BLaER1 treated with 17β-estradiol and CSF1 and Interleukin-3, amounts not matched to agents 10 nM and 100 nM (cell line): ENCODE data around the gene NGFR.

Experiments used
- H3K27ac ChIP-seq, 11 experiments: shearing (Covaris generic); formaldehyde crosslinking; 2 replicates each; pipeline ENCODE4 v1.8.1; 2022
- H3K27me3 ChIP-seq, 11 experiments: shearing (Covaris generic); formaldehyde crosslinking; 2 replicates each; pipeline ENCODE4 v1.8.1; 2022
- H3K36me3 ChIP-seq, 11 experiments: shearing (Covaris generic); formaldehyde crosslinking; 2 replicates each; pipeline ENCODE4 v1.8.1; 2022
- H3K4me1 ChIP-seq, 10 experiments: shearing (Covaris generic); formaldehyde crosslinking; 2 replicates each; pipeline ENCODE4 v1.8.1; 2022
- H3K4me2 ChIP-seq, 11 experiments: shearing (Covaris generic); formaldehyde crosslinking; 2 replicates each; pipeline ENCODE4 v1.8.1; 2022
- H3K4me3 ChIP-seq, 10 experiments: shearing (Covaris generic); formaldehyde crosslinking; 2 replicates each; pipeline ENCODE4 v1.8.1; 2022
- H3K9ac ChIP-seq, 11 experiments: shearing (Covaris generic); formaldehyde crosslinking; 2 replicates each; pipeline ENCODE4 v1.8.1; 2022
- H3K9me3 ChIP-seq, 11 experiments: shearing (Covaris generic); formaldehyde crosslinking; replicated peaks in 1 of 11; 2 replicates each; pipeline ENCODE4 v1.8.1; 2022
- H4K20me1 ChIP-seq, 11 experiments: shearing (Covaris generic); formaldehyde crosslinking; 2 replicates each; pipeline ENCODE4 v1.8.1; 2022
- Cebpa-rat ChIP-seq, 11 experiments: shearing (Covaris generic); IDR thresholded peaks; 2 replicates each; pipeline ENCODE4 v1.8.1; 2022

Gene NGFR

GRCh38 chr17:49527927-49528651 is 33.0 kb downstream of the NGFR start:
- H3K4me1 ChIP-seq, result peaks cover 6 to 16% (median 14%) of the 10 kb centered on the region in 10 experiments
- H3K4me2 ChIP-seq, result no peak overlapping the region
- H3K9me3 ChIP-seq, result no peaks in the 10 kb centered on the region
- no peak for TF ChIP-seq Cebpa-rat (IDR thresholded peaks at IDR 0.05)
- H4K20me1 ChIP-seq, result no peaks in the 10 kb centered on the region; a peak in 1 of 22 replicates
- H3K4me3 ChIP-seq, result no peak overlapping the region
- no peaks in the 10 kb centered on the region for H3K36me3 ChIP-seq
- H3K27me3 ChIP-seq, result peaks cover 0 to 17% (median 0%) of the 10 kb centered on the region in 11 experiments; a peak in 4 of 22 replicates
- no peak overlapping the region for H3K9ac ChIP-seq
- no peak overlapping the region for H3K27ac ChIP-seq

DNA sequence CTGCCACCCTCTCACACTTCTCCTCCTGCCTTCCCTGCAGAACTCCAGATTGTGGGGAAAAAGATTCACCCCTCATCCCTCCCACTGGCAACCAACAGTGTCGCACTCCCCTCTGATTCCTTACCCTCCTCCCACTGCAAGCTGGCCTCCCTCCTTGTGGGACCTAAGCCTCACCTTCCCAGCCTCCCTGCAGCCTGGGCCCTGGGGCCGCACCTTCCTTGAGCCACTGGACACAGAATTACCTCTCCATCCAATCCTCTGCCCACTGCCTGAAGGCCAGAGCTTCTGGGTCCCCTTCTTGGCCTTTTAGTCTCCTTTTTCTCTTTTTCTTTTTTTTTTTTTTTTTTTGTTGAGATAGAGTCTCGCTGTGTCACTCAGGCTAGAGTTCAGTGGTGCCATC is 33.9 kb downstream of the NGFR start:
- H3K27ac ChIP-seq, result no peak overlapping the region
- H3K9me3 ChIP-seq, result no peaks in the 10 kb centered on the region
- H3K4me1 ChIP-seq, result peaks cover 0 to 7% (median 5%) of the 10 kb centered on the region in 10 experiments; a peak in 18 of 20 replicates
- no peak overlapping the region for H3K9ac ChIP-seq
- no peak overlapping the region for H3K4me3 ChIP-seq
- no peaks in the 10 kb centered on the region for H3K36me3 ChIP-seq
- peaks cover 0 to 12% (median 0%) of the 10 kb centered on the region in 11 experiments; a peak in 3 of 22 replicates for H3K27me3 ChIP-seq
- no peak for TF ChIP-seq Cebpa-rat (IDR thresholded peaks at IDR 0.05)
- no peaks in the 10 kb centered on the region; a peak in 1 of 22 replicates for H4K20me1 ChIP-seq
- no peak overlapping the region for H3K4me2 ChIP-seq

DNA sequence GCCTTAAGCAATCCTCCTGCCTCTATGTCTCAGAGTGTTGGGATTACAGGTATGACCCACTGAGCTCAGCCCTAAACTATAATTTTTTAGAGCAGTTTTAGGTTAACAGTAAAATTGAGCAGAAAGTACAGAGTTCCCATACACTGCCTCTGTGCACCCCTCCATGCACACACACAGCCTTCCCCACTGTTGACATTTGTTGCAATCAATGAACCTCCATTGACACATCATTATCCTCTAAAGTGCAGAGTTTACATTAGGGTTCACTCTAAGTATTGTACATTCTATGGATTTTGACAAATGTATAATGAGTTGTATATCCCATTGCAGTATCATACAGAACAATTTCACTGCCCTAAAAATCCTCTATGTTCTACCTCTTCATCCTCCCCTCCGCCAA is 35.0 kb downstream of the NGFR start:
- TF ChIP-seq Cebpa-rat (IDR thresholded peaks at IDR 0.05), result no peak
- no peaks in the 10 kb centered on the region for H4K20me1 ChIP-seq
- no peak overlapping the region for H3K9ac ChIP-seq
- H3K27me3 ChIP-seq, result peaks cover 0 to 9% (median 0%) of the 10 kb centered on the region in 11 experiments; a peak in 1 of 22 replicates
- no peaks in the 10 kb centered on the region for H3K36me3 ChIP-seq
- no peak overlapping the region for H3K4me3 ChIP-seq
- H3K27ac ChIP-seq, result no peak overlapping the region
- no peak overlapping the region for H3K4me2 ChIP-seq
- no peaks in the 10 kb centered on the region for H3K9me3 ChIP-seq
- H3K4me1 ChIP-seq, result no peaks in the 10 kb centered on the region

DNA sequence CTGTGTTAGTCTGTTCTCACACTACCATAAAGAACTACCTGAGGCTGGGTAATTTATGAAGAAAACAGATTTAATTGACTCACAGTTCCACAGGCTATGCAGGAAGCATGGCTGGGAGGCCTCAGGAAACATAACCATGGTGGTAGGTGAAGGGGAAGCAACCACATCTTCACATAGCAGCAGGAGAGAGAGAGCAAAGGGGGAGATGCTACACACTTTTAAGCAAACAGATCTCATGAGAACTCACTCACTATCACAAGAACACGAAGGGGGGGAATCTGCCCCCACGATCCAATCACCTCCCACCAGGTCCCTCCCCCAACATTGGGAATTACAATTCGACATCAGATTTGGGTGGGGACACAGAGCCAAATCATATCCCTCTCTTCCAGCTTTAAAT is 48.8 kb downstream of the NGFR start:
- Histone ChIP-seq H4K20me1 (no peaks in the 10 kb centered on the region; a peak in 1 of 22 replicates), H3K4me2 (no peak overlapping the region), H3K9ac (no peak overlapping the region), H3K27ac (no peak overlapping the region), H3K4me3 (no peak overlapping the region), H3K9me3 (peaks cover 13 to 32% (median 22%) of the 10 kb centered on the region in 11 experiments), H3K27me3 (no peaks in the 10 kb centered on the region), H3K4me1 (peaks cover 0 to 20% (median 16%) of the 10 kb centered on the region in 10 experiments; a peak in 16 of 20 replicates), H3K36me3 (no peaks in the 10 kb centered on the region)
- TF ChIP-seq Cebpa-rat (IDR thresholded peaks at IDR 0.05), result no peak

GRCh38 chr17:49545007-49545660 is 50.0 kb downstream of the NGFR start:
- H3K4me1 ChIP-seq, result peaks cover 0 to 32% (median 28%) of the 10 kb centered on the region in 10 experiments; a peak in 16 of 20 replicates
- H4K20me1 ChIP-seq, result no peaks in the 10 kb centered on the region; a peak in 1 of 22 replicates
- TF ChIP-seq Cebpa-rat (IDR thresholded peaks at IDR 0.05), result no peak
- H3K9ac ChIP-seq, result no peak overlapping the region
- H3K4me3 ChIP-seq, result no peak overlapping the region
- no peak overlapping the region for H3K4me2 ChIP-seq
- no peak overlapping the region for H3K27ac ChIP-seq
- peaks cover 0 to 8% (median 0%) of the 10 kb centered on the region in 11 experiments; a peak in 2 of 22 replicates for H3K27me3 ChIP-seq
- peaks cover 11 to 32% (median 21%) of the 10 kb centered on the region in 11 experiments for H3K9me3 ChIP-seq
- H3K36me3 ChIP-seq, result no peaks in the 10 kb centered on the region

DNA sequence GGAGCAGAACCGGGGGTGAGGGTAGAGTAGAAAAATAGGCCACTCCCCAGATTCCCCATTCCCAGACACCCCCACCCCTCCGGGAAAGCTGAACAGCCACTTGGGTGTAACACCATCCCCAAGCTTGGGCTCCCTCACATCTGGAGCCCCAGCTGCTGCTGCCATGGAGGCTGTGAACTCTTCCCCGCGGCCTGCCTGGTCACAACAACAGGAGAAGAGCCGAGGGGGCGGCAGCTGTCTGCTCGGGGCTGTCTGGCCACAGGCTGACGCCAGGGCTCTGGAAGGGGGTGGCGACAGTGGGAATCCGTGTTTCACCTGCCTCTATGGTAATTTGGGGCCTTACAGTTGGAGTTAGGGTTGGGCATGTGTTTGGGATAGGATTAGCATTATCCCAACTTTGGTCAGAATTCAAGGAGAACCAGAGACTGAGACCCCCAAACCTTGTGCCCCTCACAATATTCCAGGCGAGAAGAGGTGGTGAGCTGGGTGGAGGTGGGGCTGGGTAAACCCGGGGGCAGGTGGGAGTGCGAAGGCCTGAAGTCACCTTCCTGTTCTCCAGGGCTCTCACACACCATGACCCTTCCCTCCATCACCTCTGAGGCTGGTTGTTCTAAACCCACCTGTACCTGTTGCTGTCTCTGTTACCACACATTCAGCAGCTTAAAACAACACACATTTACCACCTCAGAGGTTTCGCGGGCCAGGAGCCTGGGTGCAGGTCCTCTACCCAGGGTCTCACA is 50.9 kb downstream of the NGFR start:
- peaks cover 0 to 40% (median 35%) of the 10 kb centered on the region in 10 experiments; a peak in 16 of 20 replicates for H3K4me1 ChIP-seq
- H3K9ac ChIP-seq, result no peak overlapping the region
- H3K27ac ChIP-seq, result no peak overlapping the region
- peaks cover 11 to 26% (median 20%) of the 10 kb centered on the region in 11 experiments for H3K9me3 ChIP-seq
- no peak overlapping the region for H3K4me3 ChIP-seq
- no peak overlapping the region for H3K4me2 ChIP-seq
- no peaks in the 10 kb centered on the region; a peak in 1 of 22 replicates for H4K20me1 ChIP-seq
- H3K36me3 ChIP-seq, result no peaks in the 10 kb centered on the region
- no peak for TF ChIP-seq Cebpa-rat (IDR thresholded peaks at IDR 0.05)
- peaks cover 0 to 11% (median 0%) of the 10 kb centered on the region in 11 experiments; a peak in 2 of 22 replicates for H3K27me3 ChIP-seq

DNA sequence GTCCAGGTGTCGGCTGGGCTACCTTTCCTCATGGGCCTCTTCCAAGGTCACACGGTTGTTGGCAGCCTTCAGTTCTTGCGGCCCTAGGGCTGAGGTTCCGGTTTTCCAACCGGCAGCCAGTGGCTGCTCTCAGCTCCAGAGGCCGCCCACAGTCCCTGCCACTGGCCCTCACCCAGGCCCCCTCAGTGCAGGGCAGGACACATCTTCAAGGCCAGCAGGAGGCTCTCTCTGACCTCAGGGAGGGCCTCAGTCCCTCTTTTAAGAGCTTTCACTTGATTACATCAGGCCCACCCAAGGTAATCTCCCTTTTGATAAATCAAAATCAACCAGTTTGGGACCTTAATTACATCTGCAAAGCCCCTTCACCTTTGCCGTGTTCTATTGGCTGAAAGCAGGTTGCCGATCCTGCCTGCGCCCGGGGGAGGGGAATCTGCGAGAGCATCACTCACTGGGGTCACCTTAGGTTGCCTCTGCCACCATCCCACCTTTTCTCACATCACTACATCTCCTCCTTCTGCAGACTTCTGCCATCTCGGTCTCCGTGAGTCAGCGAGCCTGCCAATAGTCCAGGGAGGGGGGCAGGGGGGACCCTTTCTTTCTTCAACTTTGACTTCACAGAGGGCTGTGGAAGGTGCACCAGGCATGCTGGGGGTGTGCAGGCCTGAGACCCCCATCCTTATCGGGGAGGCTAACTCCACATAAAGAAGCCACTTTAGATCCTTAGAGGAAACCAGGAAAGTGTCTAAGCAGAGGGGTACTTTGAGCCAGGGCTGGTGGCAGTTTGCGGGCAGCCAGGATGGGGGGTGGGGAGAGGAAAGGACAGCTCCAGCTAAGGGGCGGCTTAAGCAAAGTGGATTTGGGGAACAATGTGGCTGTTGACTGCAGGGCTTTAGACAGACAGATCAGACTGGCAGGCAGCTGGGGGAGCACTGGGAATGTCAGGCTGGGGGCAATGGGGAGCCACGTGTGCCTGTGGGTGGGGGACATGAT is 51.7 kb downstream of the NGFR start:
- peaks cover 0 to 11% (median 0%) of the 10 kb centered on the region in 11 experiments; a peak in 2 of 22 replicates for H3K27me3 ChIP-seq
- peaks cover 0 to 46% (median 35%) of the 10 kb centered on the region in 10 experiments; a peak in 16 of 20 replicates for H3K4me1 ChIP-seq
- TF ChIP-seq Cebpa-rat (IDR thresholded peaks at IDR 0.05), result no peak
- no peak overlapping the region for H3K27ac ChIP-seq
- H4K20me1 ChIP-seq, result no peaks in the 10 kb centered on the region; a peak in 1 of 22 replicates
- H3K9ac ChIP-seq, result no peak overlapping the region
- H3K4me2 ChIP-seq, result peak overlapping the region in 2 of 11 experiments; percentile 79 to 83; a peak in 1 of 22 replicates
- peaks cover 11 to 20% (median 18%) of the 10 kb centered on the region in 11 experiments for H3K9me3 ChIP-seq
- H3K36me3 ChIP-seq, result no peaks in the 10 kb centered on the region
- H3K4me3 ChIP-seq, result no peak overlapping the region

DNA sequence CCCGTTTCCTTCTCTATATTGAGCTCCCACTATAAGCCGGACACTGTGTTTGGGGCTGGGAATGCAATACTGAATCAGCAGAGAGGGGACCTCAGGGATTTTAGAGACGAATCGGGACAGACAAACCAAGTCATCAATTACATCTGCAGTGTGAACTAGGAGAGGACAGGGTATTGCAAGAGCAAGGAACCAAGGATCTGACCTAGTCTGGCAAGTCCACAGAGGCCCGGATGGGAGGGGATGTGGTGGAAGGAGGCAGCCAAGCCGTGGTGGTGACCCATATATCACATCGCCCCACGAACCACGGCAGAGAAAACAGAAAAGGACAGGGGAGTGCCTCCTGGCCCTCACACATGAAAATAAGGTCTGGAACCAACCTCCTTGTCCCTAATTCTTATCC is 52.5 kb downstream of the NGFR start:
- Histone ChIP-seq H3K4me2 (peak overlapping the region in 8 of 11 experiments; percentile 42 to 83 (median 76); a peak in 15 of 22 replicates), H3K36me3 (no peaks in the 10 kb centered on the region), H3K9ac (peak overlapping the region in 2 of 11 experiments; percentile 19 to 41; a peak in 2 of 22 replicates), H4K20me1 (no peaks in the 10 kb centered on the region; a peak in 1 of 22 replicates), H3K4me3 (no peak overlapping the region), H3K27me3 (peaks cover 0 to 11% (median 0%) of the 10 kb centered on the region in 11 experiments; a peak in 2 of 22 replicates), H3K27ac (no peak overlapping the region), H3K9me3 (peaks cover 11 to 20% (median 18%) of the 10 kb centered on the region in 11 experiments), H3K4me1 (peaks cover 0 to 49% (median 37%) of the 10 kb centered on the region in 10 experiments; a peak in 16 of 20 replicates)
- no peak for TF ChIP-seq Cebpa-rat (IDR thresholded peaks at IDR 0.05)
